Testis (tissue), 2 donors: ENCODE results near the gene SDS.

Experiments
- POLR2A ChIP-seq: fragments of 450-650 bp; IDR thresholded peaks from one replicate; pipeline ENCODE4 v1.6.1; 2017; ENCODE audit warnings: antibody characterized with exemption, mild to moderate bottlenecking, moderate library complexity
- TF ChIP-seq, protein P1 (sequence below), 3 experiments: fragments of 450-650 bp in 2 of 3; fragments of 200-600 bp in 1 of 3; sonication (generic) in 1 of 3; IDR thresholded peaks; one replicate each; pipeline ENCODE4 v1.5.1; 2016 to 2019; ENCODE audit warnings: antibody characterized with exemption in 3 of 3, mild to moderate bottlenecking in 2 of 3, moderate library complexity in 1 of 3

DNA sequence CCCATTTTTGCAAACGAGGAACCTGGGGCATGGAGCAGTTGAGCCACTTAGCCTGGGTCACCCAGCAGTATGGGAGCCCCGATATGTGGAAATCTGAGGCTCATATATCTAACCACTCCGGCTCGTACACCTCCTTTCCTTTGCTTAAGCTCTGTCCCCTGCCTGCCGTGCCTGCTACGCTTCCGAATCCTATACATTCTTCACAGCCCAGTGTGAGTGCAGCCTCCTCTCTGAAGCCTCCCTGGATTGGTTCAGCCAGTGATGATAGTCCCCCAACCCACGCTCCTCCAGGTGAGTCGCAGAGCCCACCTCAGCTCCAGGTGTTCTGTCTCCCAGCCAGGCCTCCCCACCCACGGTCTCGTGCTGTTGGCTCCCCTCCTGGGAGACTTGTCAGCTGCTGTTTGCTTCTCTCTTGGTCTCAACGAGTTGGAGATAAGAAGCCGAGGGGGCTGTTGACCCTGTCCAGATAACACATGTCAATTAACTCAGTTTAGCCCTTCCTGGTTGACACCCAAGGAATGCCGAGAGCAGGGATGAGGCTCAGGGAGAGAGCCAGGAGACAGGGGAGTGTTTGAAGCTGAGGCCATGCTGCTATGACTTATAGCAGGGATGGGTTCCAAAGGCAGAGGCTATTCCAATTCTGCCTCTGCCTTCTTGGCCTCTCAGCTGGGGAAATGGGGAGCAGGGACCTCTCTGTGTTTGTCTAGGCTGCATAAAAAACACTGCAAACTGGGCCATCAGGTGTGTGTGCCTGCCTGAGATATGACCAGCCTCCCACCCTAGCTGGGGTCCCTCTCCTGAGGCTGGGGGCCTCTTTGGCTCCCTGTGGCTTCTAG lies 37.5 kb upstream of the SDS start:
- TF ChIP-seq, protein P1, sequence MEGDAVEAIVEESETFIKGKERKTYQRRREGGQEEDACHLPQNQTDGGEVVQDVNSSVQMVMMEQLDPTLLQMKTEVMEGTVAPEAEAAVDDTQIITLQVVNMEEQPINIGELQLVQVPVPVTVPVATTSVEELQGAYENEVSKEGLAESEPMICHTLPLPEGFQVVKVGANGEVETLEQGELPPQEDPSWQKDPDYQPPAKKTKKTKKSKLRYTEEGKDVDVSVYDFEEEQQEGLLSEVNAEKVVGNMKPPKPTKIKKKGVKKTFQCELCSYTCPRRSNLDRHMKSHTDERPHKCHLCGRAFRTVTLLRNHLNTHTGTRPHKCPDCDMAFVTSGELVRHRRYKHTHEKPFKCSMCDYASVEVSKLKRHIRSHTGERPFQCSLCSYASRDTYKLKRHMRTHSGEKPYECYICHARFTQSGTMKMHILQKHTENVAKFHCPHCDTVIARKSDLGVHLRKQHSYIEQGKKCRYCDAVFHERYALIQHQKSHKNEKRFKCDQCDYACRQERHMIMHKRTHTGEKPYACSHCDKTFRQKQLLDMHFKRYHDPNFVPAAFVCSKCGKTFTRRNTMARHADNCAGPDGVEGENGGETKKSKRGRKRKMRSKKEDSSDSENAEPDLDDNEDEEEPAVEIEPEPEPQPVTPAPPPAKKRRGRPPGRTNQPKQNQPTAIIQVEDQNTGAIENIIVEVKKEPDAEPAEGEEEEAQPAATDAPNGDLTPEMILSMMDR (IDR thresholded peaks at IDR 0.05): no peak
- no peak for TF ChIP-seq POLR2A
